Choroid plexus epithelial cell (primary cell): ENCODE measurements around the gene KRTAP10-3.

Source experiments
- DNase-seq: peaks from one replicate; pipeline ENCODE4 v3.0.0-alpha.2; 2010; ENCODE audit warnings: low read depth
- H3K4me3 ChIP-seq: 2 replicates; pipeline ENCODE4 v1.5.1; 2011; ENCODE audit warnings: low read depth, mild to moderate bottlenecking, control low read depth, low read length, moderate library complexity
- TF ChIP-seq, protein P1 (sequence below): conservative IDR thresholded peaks from 2 replicates; pipeline ENCODE4 v1.5.1; 2011; ENCODE audit warnings: low read depth, mild to moderate bottlenecking, control low read depth, inconsistent platforms, low read length, moderate library complexity

KRTAP10-3 gene

DNA sequence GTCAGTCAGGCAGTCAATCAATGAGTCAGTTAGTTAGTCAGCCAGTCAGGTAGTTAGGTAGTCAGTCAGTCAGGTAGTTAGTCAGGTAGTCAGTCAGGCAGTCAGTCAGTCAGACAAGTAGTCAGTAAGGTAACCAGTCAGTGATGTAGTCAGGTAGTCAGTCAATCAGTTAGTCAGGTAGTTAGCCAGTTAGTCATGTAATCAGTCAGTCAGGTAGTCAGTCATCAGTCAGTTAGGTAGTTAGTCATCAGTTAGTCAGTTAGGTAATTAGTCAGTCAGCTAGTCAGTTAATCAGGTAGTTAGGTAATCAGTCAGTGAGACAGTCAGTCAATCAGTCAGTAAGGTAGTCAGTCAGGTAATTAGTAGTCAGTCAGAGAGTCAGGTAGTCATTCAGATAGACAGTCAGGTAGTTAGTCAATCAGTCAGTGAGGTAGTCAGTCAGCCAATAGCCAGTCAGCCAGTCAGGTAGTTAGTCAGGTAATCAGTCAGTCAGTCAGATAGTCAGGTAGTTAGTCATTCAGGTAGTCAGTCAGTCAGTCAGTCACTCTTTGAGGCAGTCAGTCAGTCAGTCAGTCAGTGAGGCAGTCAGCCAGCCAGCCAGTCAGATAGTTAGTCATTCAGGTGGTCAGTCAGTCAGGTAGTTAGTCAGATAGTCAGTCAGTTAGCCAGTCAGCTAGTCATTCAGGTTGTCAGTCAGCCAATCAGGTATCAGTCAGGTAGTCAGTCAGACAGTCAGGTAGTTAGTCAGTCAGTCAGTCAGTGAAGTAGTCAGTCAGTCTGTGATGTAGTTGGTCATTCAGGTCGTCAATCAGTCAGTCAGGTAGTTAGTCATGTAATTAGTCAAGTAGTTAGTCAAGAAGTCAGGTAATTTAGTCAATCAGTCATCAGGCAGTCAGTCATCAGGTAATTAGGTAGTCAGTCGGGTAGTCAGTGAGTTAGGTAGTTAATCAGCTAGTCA is 33.9 kb downstream of the KRTAP10-3 start:
- no peak overlapping the region for H3K4me3 ChIP-seq
- TF ChIP-seq, protein P1, sequence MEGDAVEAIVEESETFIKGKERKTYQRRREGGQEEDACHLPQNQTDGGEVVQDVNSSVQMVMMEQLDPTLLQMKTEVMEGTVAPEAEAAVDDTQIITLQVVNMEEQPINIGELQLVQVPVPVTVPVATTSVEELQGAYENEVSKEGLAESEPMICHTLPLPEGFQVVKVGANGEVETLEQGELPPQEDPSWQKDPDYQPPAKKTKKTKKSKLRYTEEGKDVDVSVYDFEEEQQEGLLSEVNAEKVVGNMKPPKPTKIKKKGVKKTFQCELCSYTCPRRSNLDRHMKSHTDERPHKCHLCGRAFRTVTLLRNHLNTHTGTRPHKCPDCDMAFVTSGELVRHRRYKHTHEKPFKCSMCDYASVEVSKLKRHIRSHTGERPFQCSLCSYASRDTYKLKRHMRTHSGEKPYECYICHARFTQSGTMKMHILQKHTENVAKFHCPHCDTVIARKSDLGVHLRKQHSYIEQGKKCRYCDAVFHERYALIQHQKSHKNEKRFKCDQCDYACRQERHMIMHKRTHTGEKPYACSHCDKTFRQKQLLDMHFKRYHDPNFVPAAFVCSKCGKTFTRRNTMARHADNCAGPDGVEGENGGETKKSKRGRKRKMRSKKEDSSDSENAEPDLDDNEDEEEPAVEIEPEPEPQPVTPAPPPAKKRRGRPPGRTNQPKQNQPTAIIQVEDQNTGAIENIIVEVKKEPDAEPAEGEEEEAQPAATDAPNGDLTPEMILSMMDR, result no peak
- no peak for DNase-seq

DNA sequence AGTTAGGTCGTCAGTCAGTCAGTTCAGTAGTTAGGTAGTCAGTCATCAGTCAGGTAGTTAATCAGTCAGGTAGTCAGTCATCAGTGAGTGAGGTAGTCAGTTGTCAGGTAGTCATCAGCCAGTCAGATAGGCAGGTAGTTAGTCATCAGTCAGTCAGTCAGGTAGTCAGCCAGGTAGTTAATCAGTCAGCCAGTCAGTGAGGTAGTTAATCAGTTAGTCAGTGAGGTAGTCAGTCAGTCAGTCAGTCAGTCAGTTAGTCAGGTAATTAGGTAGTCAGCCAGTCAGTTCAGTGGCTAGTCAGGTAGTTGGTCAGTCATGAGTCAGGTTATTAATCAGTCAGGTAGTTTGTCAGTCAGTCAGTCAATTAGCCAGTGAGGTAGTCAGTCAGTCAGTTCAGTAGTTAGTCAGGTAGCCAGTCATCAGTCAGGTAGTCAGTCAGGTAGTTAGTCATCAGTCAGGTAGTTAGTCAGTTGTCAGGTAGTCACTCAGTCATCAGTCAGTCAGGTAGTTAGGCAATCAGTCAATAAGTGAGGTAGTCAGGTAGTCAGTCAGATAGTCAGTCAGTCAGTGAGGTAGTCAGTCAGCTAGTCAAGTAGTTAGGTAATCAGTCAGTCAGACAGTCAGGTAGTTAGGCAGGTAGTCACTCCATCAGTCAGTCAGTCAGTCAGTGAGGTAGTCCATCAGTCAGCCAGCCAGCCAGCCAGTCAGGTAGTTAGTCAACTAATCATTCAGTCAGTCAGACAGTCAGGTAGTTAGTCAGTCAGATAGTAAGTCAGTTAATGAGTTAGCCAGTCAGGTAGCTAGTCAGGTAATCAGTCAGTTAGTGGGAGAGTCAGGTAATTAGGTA is 34.8 kb downstream of the KRTAP10-3 start:
- DNase-seq, result no peak
- TF ChIP-seq, protein P1, result no peak
- no peak overlapping the region for H3K4me3 ChIP-seq

DNA sequence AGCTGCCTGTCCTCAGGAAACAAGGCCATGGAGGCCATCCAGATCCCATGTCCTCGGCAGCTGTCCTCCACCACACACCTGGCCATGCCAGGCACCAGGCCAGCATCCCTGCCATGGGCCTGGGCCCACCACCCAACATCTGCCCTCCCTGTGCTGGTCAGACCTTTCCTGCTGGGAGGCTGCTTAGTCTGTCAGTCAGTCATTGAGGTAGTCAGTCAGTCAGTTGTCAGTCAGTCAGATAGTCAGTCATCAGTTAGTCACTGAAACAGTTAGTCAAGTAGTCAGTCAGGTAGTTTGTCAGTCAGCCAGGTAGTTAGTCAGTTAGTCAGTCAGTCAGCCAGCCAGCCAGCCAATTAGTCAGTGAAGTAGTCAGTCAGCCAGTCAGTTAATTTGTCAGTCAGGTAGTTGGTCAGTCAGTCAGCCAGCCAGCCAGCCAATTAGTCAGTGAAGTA is 35.8 kb downstream of the KRTAP10-3 start:
- TF ChIP-seq, protein P1, result no peak
- no peak for DNase-seq
- no peak overlapping the region for H3K4me3 ChIP-seq

DNA sequence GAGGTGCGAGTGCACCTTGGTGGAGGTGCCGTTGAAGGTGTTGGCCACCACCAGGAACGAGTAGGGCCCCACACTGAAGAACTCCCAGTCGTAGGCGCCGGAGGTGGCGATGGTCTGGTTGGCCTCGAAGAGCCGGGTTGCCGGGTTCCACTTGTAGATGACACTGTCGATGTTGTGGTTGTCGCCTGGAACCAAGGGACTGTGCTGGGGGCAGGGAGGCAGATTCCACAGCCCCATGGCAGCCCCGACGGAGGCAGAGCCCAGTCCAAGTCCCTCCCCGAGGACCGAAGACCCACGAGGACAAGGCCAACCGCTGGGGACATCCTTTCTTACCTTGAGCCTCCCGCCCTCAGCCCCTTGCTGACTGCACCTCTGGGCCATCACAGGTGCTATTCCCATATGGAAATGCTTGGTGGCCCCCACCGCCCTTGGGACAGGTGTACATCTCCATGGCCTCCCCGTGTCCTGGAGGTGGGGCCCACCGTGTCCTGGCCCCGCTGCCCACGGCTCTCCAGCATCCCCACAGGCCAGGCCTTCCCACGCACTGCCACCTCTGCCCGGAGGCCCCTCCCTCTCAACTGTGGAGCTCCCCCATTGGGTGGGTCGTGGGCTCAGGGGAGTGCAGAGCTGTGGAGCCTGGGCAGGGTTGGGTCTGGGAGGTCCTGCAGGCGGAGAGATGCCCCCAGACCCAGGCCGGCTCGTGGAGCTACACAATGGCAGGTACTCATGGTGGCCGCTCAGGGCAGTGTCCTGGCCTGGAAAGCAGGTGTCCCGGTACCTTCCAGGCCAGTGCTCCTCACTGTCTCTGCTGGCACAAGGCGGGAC is 36.5 kb downstream of the KRTAP10-3 start:
- TF ChIP-seq, protein P1, result no peak
- no peak overlapping the region for H3K4me3 ChIP-seq
- DNase-seq, result no peak

DNA sequence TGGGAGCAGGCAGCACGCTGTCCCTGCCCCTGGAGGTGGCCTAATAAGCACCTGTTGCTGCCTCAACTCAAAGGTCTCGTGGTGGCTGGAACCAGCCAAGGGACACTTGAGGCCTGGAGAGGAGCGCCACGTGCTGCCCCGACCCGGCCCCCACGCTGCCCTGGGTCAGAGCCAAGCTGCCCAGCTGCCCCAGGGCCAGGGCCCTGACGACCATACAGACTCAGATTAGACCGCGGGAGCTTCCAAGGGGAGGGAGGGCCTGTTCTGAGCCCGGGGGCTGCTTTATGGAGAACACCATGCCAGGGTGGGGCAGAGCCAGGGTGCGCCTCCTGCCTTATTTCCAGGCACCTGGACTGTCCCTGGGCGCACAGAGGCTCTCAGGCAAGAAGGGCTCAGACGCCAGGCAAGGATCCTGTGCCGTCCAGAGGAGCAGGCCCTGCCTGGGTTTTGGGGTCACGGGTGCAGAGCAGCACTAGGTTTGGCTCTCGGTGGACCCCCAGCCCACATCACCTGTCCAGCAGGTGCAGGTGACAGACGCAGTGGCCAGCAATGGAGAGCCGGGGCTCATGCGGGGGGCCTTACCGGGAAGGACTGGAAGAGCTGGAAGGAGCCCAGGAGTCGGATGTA is 37.2 kb downstream of the KRTAP10-3 start:
- TF ChIP-seq, protein P1, result no peak
- H3K4me3 ChIP-seq, result no peak overlapping the region
- DNase-seq, result no peak
